ENCODE results near the gene PPCS.

DNA sequence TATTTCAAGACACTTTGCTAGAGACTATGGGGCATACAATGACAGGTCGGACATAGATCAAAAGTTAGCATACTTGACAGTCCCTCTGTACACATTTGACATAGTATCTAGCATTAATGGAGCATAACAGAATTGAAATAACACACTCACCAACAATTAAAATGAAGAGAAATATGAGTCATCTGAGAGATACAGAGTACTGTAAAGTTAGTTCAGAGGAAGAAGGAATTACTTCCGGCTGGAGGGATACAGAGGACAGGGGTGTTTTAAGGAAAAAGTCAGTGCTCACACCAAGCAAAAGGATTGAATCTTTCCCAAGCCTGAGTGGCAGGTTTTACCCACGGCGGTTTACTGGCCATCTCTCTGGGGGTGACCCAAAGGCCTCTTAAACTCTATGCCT, 3.0 kb upstream of the PPCS start:
- no peak for TF ChIP-seq JUN (IDR thresholded peaks at IDR 0.05; ENCODE audit: low read depth, low read length)
- no peak for TF ChIP-seq SAP30 (IDR thresholded peaks at IDR 0.05; ENCODE audit: insufficient read depth, insufficient replicate concordance, low read length)
- no peak for TF ChIP-seq CREB1 (IDR thresholded peaks at IDR 0.05)
- TF ChIP-seq, protein P1, sequence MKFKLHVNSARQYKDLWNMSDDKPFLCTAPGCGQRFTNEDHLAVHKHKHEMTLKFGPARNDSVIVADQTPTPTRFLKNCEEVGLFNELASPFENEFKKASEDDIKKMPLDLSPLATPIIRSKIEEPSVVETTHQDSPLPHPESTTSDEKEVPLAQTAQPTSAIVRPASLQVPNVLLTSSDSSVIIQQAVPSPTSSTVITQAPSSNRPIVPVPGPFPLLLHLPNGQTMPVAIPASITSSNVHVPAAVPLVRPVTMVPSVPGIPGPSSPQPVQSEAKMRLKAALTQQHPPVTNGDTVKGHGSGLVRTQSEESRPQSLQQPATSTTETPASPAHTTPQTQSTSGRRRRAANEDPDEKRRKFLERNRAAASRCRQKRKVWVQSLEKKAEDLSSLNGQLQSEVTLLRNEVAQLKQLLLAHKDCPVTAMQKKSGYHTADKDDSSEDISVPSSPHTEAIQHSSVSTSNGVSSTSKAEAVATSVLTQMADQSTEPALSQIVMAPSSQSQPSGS (IDR thresholded peaks at IDR 0.05; ENCODE audit: low read length) = no peak
- no peak for TF ChIP-seq KDM1A (IDR thresholded peaks at IDR 0.05; ENCODE audit: borderline replicate concordance, low read length)
- no peak for TF ChIP-seq POLR2A (IDR thresholded peaks at IDR 0.05; ENCODE audit: control extremely low read depth in 1 of 2, low read depth in 2 of 2, low read length in 2 of 2)
- TF ChIP-seq, protein P2, sequence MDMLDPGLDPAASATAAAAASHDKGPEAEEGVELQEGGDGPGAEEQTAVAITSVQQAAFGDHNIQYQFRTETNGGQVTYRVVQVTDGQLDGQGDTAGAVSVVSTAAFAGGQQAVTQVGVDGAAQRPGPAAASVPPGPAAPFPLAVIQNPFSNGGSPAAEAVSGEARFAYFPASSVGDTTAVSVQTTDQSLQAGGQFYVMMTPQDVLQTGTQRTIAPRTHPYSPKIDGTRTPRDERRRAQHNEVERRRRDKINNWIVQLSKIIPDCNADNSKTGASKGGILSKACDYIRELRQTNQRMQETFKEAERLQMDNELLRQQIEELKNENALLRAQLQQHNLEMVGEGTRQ (IDR thresholded peaks at IDR 0.05; ENCODE audit: low read length) = no peak
- TF ChIP-seq POLR2AphosphoS5 (IDR thresholded peaks at IDR 0.05; ENCODE audit: low read depth, low read length) = no peak
- TF ChIP-seq HDAC2 (IDR thresholded peaks at IDR 0.05; ENCODE audit: borderline replicate concordance in 1 of 2, low read depth in 2 of 2, low read length in 2 of 2) = no peak
- TF ChIP-seq, protein P3, sequence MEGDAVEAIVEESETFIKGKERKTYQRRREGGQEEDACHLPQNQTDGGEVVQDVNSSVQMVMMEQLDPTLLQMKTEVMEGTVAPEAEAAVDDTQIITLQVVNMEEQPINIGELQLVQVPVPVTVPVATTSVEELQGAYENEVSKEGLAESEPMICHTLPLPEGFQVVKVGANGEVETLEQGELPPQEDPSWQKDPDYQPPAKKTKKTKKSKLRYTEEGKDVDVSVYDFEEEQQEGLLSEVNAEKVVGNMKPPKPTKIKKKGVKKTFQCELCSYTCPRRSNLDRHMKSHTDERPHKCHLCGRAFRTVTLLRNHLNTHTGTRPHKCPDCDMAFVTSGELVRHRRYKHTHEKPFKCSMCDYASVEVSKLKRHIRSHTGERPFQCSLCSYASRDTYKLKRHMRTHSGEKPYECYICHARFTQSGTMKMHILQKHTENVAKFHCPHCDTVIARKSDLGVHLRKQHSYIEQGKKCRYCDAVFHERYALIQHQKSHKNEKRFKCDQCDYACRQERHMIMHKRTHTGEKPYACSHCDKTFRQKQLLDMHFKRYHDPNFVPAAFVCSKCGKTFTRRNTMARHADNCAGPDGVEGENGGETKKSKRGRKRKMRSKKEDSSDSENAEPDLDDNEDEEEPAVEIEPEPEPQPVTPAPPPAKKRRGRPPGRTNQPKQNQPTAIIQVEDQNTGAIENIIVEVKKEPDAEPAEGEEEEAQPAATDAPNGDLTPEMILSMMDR (IDR thresholded peaks at IDR 0.05; ENCODE audit: control extremely low read depth in 1 of 3, insufficient read depth in 1 of 3, low read depth in 1 of 3, low read length in 3 of 3) = no peak
